GM18520 (cell line): ENCODE results near the gene KRIT1.

Source experiments
- ATAC-seq: cut with Tn5 transposase; IDR thresholded peaks from one replicate; pipeline ENCODE4 v1.9.1; 2021; ENCODE audit not compliant: unreplicated experiment

KRIT1 gene

DNA sequence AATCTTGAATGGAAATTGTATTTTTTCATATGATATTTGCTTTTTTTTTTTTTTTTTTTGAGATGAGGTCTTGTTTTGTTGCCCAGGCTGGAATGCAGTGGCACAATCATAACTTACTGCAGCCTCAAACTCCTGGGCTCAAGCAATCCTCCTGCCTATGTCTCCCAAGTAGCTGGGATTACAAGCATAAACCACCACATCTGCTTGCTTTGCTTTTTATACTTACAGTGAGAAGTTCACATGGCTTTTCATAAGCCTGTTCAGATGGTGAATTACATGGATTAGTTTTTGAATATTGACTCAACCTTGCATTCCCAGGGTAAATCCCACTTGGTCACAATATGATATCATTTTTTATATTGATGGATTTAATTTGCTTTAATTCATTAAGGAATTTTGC is 88.7 kb downstream of the KRIT1 start:
- no peak for ATAC-seq

DNA sequence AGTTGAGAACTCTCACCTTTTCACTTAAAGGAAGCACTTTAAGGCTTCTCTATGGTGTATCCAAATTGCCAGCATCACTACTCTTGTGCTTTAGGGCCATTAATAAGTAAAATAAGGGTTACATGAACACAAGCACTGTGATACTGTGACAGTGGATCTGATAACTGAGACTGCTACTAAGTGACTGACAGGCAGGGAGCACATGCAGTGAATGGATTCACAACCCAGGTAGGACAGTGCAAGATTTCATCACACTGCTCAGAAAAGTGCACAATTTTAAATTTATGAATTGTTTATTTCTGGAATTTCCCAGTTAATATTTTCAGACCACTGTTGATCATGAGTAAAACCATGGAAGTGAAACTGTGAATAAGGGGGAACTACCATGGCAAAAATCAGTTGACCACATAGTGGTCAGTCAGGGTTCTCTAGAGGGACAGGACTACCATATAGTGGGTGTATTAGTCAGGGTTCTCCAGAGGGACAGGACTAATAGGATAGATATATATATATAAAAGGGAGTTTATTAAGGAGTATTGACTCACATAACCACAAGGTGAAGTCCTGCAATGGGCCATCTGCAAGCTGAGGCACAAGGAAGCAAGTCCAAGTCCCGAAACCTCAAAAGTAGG is 90.5 kb downstream of the KRIT1 start:
- no peak for ATAC-seq

DNA sequence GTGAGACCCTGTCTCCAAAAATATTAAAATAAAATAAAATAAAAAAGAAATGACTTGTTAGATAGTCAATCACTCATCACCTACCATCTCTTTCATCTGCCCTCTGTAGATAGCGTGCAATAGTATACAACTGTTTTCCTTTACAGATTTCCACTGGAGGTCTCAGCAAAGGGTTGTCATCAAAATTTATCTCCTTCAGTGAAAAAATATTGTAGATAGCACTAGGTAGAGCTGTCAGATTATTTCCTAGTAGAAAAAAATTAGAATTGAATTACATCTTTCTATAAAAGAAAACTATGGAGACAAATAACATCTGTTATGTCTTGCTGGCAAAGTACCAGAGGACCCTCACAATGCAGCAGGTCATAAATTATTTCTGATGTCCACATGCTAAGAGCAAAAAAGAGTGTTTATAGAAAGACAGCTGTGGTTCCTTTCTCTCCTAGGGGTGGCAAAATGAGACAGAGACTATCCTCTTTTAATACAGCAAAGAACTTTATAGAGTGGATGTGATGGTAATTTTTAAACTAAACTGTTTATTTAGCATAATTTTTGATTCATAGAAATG is 95.2 kb downstream of the KRIT1 start:
- no peak for ATAC-seq

DNA sequence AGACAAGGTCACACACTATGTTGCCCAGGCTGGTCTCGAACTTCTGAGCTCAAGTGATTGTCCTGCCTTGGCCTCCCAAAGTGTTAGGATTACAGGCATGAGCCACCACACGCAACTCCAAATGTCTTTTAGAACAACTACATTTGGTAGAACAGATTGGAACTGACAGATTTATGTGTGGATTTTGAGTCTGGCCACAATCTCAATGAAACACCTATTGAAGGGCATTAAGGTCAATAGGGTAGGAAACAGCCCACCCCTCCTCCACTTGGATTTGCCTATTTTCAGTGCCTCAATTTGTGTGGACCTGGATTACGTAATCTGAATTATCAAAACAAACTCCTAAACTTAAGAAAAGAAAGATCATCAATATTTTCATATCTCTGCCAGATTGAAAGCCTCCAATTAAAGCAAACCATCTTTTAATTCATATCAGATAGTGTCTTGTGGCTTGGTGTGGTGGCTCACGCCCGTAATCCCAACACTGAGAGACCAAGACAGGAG is 95.9 kb downstream of the KRIT1 start:
- ATAC-seq, result no peak
